Measurements from ENCODE around the gene CDKL5.

CDKL5 gene

GRCh38 chrX:18682979-18683387 is 257.6 kb downstream of the CDKL5 start:
- CTCF ChIA-PET: no interaction called here
- TF ChIP-seq CTCF (conservative IDR thresholded peaks at IDR 0.05; ENCODE audit: low read depth): no peak
- POLR2A ChIA-PET (ENCODE audit: low non-redundant PET): no interaction called here
- no peak overlapping the region for H3K27ac ChIP-seq
- no peak for DNase-seq (ENCODE audit: low spot score)

GRCh38 chrX:18687856-18688495 is 262.6 kb downstream of the CDKL5 start:
- H3K27ac ChIP-seq: no peak overlapping the region
- CTCF ChIA-PET: interaction anchor here (0.8 kb wide), 1 partner anchor 11 kb away, joined by 3 read pairs; no protein-coding TSS in a partner anchor
- POLR2A ChIA-PET (ENCODE audit: low non-redundant PET): no interaction called here
- DNase-seq (ENCODE audit: low spot score): no peak
- no peak for TF ChIP-seq CTCF (conservative IDR thresholded peaks at IDR 0.05; ENCODE audit: low read depth)

- H3K27ac ChIP-seq: no peak overlapping the region
- no peak for TF ChIP-seq CTCF (conservative IDR thresholded peaks at IDR 0.05; ENCODE audit: low read depth)
- ChIA-PET CTCF (no interaction called here), POLR2A (ENCODE audit: low non-redundant PET) (no interaction called here)
- no peak for DNase-seq (ENCODE audit: low spot score)
Observed at GRCh38 chrX:18691431-18691830, 266.0 kb downstream of the CDKL5 start.

GRCh38 chrX:18692541-18692940 is 267.1 kb downstream of the CDKL5 start:
- CTCF ChIA-PET: no interaction called here
- POLR2A ChIA-PET (ENCODE audit: low non-redundant PET): no interaction called here
- DNase-seq (ENCODE audit: low spot score): no peak
- TF ChIP-seq CTCF (conservative IDR thresholded peaks at IDR 0.05; ENCODE audit: low read depth): no peak
- H3K27ac ChIP-seq: no peak overlapping the region

GRCh38 chrX:18696653-18697052 is 271.2 kb downstream of the CDKL5 start:
- TF ChIP-seq CTCF (conservative IDR thresholded peaks at IDR 0.05; ENCODE audit: low read depth): no peak
- no peak overlapping the region for H3K27ac ChIP-seq
- DNase-seq (ENCODE audit: low spot score): no peak
- ChIA-PET POLR2A (ENCODE audit: low non-redundant PET) (no interaction called here), CTCF (no interaction called here)

GRCh38 chrX:18698737-18699650 is 273.6 kb downstream of the CDKL5 start:
- no peak overlapping the region for H3K27ac ChIP-seq
- ChIA-PET POLR2A (ENCODE audit: low non-redundant PET) (no interaction called here), CTCF (interaction anchor here (0.7 kb wide), 1 partner anchor 34 kb away, joined by 3 read pairs; no protein-coding TSS in a partner anchor)
- TF ChIP-seq CTCF (conservative IDR thresholded peaks at IDR 0.05; ENCODE audit: low read depth): no peak
- no peak for DNase-seq (ENCODE audit: low spot score)
